ENCODE results near the gene RAB34.

Gene RAB34

GRCh38 chr17:28684963-28685362 lies 32.7 kb downstream of the RAB34 start:
- no peak for DNase-seq (ENCODE audit: low read depth)

- DNase-seq (ENCODE audit: low read depth): no peak
These were observed 35.0 kb downstream of the RAB34 start for GRCh38 chr17:28682655-28683054.

- no peak for DNase-seq (ENCODE audit: low read depth)
These were observed 41.7 kb downstream of the RAB34 start for GRCh38 chr17:28675980-28676379.

GRCh38 chr17:28675490-28675889 lies 42.2 kb downstream of the RAB34 start:
- DNase-seq (ENCODE audit: low read depth): no peak

GRCh38 chr17:28669918-28670317 lies 47.8 kb downstream of the RAB34 start:
- DNase-seq (ENCODE audit: low read depth): no peak

GRCh38 chr17:28667870-28668269 lies 49.8 kb downstream of the RAB34 start:
- DNase-seq (ENCODE audit: low read depth): no peak

- DNase-seq (ENCODE audit: low read depth): no peak
These were observed 51.7 kb downstream of the RAB34 start for GRCh38 chr17:28665994-28666393.
